ENCODE data around the gene GPR84.

The GPR84 gene

GRCh38 chr12:54393743-54394142 lies 29.5 kb upstream of the GPR84 start:
- no peak for TF ChIP-seq CTCF (IDR thresholded peaks at IDR 0.05)
- no peaks in the 10 kb centered on the region for H3K4me1 ChIP-seq
- H3K27me3 ChIP-seq (ENCODE audit: control insufficient read depth, insufficient read depth, low read length), result no peaks in the 10 kb centered on the region
- H2AFZ ChIP-seq, result no peak overlapping the region
- no peak overlapping the region for H3K9ac ChIP-seq
- no peaks in the 10 kb centered on the region for H3K9me3 ChIP-seq (ENCODE audit: control insufficient read depth, low read length)
- no peaks in the 10 kb centered on the region for H3K36me3 ChIP-seq (ENCODE audit: control insufficient read depth, insufficient read depth, low read length)
- H3K27ac ChIP-seq, result no peak overlapping the region
- no peak overlapping the region for H3K4me3 ChIP-seq (ENCODE audit: low read depth, low read length)
- H3K79me2 ChIP-seq, result no peaks in the 10 kb centered on the region
- H3K4me2 ChIP-seq (ENCODE audit: low read length), result no peak overlapping the region

- TF ChIP-seq CTCF (IDR thresholded peaks at IDR 0.05), result no peak
- H3K9me3 ChIP-seq (ENCODE audit: control insufficient read depth, low read length), result no peaks in the 10 kb centered on the region
- H3K27ac ChIP-seq, result no peak overlapping the region
- no peak overlapping the region for H3K9ac ChIP-seq
- H2AFZ ChIP-seq, result no peak overlapping the region
- H3K4me1 ChIP-seq, result peaks cover 3% of the 10 kb centered on the region
- no peak overlapping the region for H3K4me2 ChIP-seq (ENCODE audit: low read length)
- H3K4me3 ChIP-seq (ENCODE audit: low read depth, low read length), result no peak overlapping the region
- H3K27me3 ChIP-seq (ENCODE audit: control insufficient read depth, insufficient read depth, low read length), result no peaks in the 10 kb centered on the region
- no peaks in the 10 kb centered on the region for H3K79me2 ChIP-seq
- H3K36me3 ChIP-seq (ENCODE audit: control insufficient read depth, insufficient read depth, low read length), result no peaks in the 10 kb centered on the region
Measured at GRCh38 chr12:54393207-54393609, 28.9 kb upstream of the GPR84 start.

GRCh38 chr12:54392485-54393206 lies 28.4 kb upstream of the GPR84 start:
- Histone ChIP-seq H3K4me3 (ENCODE audit: low read depth, low read length) (no peak overlapping the region), H3K79me2 (no peaks in the 10 kb centered on the region), H3K36me3 (ENCODE audit: control insufficient read depth, insufficient read depth, low read length) (no peaks in the 10 kb centered on the region), H2AFZ (no peak overlapping the region), H3K9ac (no peak overlapping the region), H3K4me2 (ENCODE audit: low read length) (no peak overlapping the region), H3K27ac (no peak overlapping the region), H3K27me3 (ENCODE audit: control insufficient read depth, insufficient read depth, low read length) (no peaks in the 10 kb centered on the region), H3K4me1 (peaks cover 9% of the 10 kb centered on the region), H3K9me3 (ENCODE audit: control insufficient read depth, low read length) (no peaks in the 10 kb centered on the region)
- TF ChIP-seq CTCF (IDR thresholded peaks at IDR 0.05), result no peak

GRCh38 chr12:54390668-54391551 lies 26.6 kb upstream of the GPR84 start:
- TF ChIP-seq CTCF (IDR thresholded peaks at IDR 0.05), result peak; percentile 41
- Histone ChIP-seq H3K4me2 (ENCODE audit: low read length) (peak overlapping the region; percentile 89), H2AFZ (peak overlapping the region; percentile 98), H3K4me3 (ENCODE audit: low read depth, low read length) (peak overlapping the region; percentile 73), H3K27me3 (ENCODE audit: control insufficient read depth, insufficient read depth, low read length) (no peaks in the 10 kb centered on the region), H3K9ac (peak overlapping the region; percentile 50), H3K9me3 (ENCODE audit: control insufficient read depth, low read length) (no peaks in the 10 kb centered on the region), H3K4me1 (peaks cover 18% of the 10 kb centered on the region), H3K27ac (peak overlapping the region; percentile 59), H3K36me3 (ENCODE audit: control insufficient read depth, insufficient read depth, low read length) (no peaks in the 10 kb centered on the region), H3K79me2 (no peaks in the 10 kb centered on the region)
